Left ventricle myocardium inferior (tissue), 1 donor: ENCODE measurements around the gene PRPF4. TPM values are rescaled to one million over a fixed set of nuclear protein-coding genes. Genes with fewer than 3 reads are reported as not detected.

Experiments
- DNase-seq: peaks from one replicate; pipeline ENCODE4 v3.0.0-alpha.2; 2020
- H3K27ac ChIP-seq: fragments of 200-600 bp; replicated peaks from 2 replicates; pipeline ENCODE4 v1.8.0; 2021
- H3K27me3 ChIP-seq: fragments of 200-600 bp; 2 replicates; pipeline ENCODE4 v1.8.0; 2021; ENCODE audit warnings: low read depth
- H3K36me3 ChIP-seq: fragments of 200-600 bp; 2 replicates; pipeline ENCODE4 v1.8.0; 2021
- H3K4me1 ChIP-seq: fragments of 200-600 bp; 2 replicates; pipeline ENCODE4 v1.8.0; 2021
- H3K4me3 ChIP-seq: fragments of 200-600 bp; 2 replicates; pipeline ENCODE4 v1.8.0; 2021; ENCODE audit warnings: mild to moderate bottlenecking, moderate library complexity
- H3K9me3 ChIP-seq: fragments of 200-600 bp; replicated peaks from 2 replicates; pipeline ENCODE4 v1.8.0; 2021
- CTCF ChIP-seq: fragments of 200-600 bp; IDR thresholded peaks from 2 replicates; pipeline ENCODE4 v1.8.0; 2021; ENCODE audit warnings: antibody characterized with exemption, mild to moderate bottlenecking, borderline replicate concordance
- intact Hi-C: fragments of 100-400 bp; cut with micrococcal nuclease; formaldehyde crosslinking; loops from one replicate; pipeline ENCODE4 v1.11.0; 2022
- total RNA-seq: library from RNA; stranded (reverse); fragmentation: NEBNext Ultra II Directional; extraction: Animal tissue kit (Norgen Biotek cat#: 25700); gene quantifications from one replicate; pipeline ENCODE4 v1.2.1, GENCODE V29; 2021
- donor health status: DM: no; HTN: yes; CAD: no; lungs with severe emphysema.

Gene PRPF4
- total RNA-seq, 1 donor from 2014 or later, result 11.2 TPM

DNA sequence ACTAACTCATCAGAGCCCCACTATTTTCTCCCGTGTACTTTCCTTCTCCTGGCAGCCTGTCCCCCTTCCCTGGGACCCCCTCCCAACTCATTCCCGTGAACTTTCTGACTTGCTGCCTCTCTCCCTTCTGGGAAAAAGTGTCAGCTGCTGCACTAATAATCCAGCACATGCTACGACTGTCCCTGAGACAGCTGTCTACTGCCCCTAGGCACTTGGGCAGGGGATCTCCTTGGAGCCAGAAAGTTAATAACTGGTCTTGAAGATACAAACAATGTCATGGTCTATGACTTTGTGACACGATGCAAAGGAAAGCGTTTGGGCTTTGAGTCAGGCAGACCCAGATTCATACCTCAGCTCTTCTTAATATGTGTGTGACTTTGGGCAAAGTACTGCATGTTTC lies 37.8 kb downstream of the PRPF4 start:
- no peak for TF ChIP-seq CTCF
- H3K27me3 ChIP-seq, result no peaks in the 10 kb centered on the region
- H3K4me1 ChIP-seq, result peaks cover 25% of the 10 kb centered on the region
- DNase-seq, result no peak
- H3K36me3 ChIP-seq, result peaks cover 20% of the 10 kb centered on the region
- intact Hi-C loops, result no loop called here
- H3K27ac ChIP-seq, result no peak overlapping the region
- H3K4me3 ChIP-seq, result no peak overlapping the region
- no peaks in the 10 kb centered on the region for H3K9me3 ChIP-seq

DNA sequence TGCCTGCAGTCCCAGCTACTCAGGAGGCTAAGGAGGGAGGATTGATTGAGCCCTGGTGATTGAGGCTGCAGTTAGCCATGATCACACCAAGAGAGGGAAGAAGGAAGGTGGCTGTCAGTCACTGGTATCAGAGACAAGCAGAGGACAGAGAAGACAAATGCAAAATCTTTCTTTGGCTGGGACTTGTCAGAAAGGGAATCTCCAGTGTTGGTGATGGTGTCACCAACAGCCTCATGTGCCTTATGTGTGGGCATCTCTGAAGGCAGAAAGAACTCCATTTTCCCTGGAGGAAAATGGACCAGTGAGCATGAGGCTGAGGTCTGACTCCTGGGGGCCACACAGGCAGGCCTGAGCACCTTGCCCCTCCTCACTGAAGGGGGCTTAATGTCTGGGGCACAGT lies 39.8 kb downstream of the PRPF4 start:
- Histone ChIP-seq H3K4me1 (peaks cover 14% of the 10 kb centered on the region), H3K27me3 (no peaks in the 10 kb centered on the region), H3K27ac (no peak overlapping the region), H3K4me3 (no peak overlapping the region), H3K36me3 (peaks cover 40% of the 10 kb centered on the region), H3K9me3 (no peaks in the 10 kb centered on the region)
- DNase-seq, result no peak
- intact Hi-C loops, result no loop called here
- TF ChIP-seq CTCF, result no peak

DNA sequence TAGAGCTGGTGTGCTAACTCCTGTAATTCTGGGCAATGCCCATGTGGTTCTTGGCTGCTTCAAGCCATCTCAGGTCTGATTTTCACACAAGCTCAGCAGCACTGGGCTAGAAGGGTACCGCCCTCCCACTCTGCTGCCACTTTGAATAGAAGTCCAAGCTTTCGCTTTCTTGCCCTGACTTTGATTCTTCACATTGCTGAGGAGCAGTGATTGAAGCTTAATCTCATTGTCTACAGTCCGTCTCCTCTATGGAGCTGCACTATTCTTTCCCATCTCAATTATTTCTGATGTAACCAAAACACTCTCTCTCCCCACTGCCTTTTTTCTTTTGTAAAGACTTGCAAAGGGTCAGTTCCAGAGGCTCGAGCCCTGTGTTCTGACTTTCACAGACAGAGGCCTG lies 40.6 kb downstream of the PRPF4 start:
- no peak for DNase-seq

DNA sequence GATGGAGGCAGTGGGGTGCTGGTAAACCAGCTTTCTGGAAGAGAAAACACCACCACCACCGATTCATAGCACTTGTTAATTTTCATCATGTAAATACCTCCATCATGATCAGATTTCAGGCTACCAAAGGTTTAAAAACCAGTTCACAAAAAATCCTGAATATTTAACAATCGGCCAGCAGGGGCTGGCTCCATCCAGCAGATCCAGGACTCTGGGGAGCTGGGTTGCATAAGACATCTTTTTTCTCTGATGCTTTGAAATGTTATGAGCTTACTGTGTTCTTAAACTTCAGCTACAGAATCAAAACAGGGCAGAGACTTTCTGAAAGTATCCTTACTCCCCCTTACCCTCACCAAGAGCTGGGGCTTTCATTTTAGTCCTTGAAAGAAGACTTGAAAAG lies 42.3 kb downstream of the PRPF4 start:
- intact Hi-C loops, result no loop called here
- peaks cover 52% of the 10 kb centered on the region for H3K36me3 ChIP-seq
- TF ChIP-seq CTCF, result peak; percentile 30

More for the DNA sequence above, 40.6 kb downstream of the PRPF4 start:
- H3K27ac ChIP-seq, result no peak overlapping the region
- H3K36me3 ChIP-seq, result peaks cover 46% of the 10 kb centered on the region
- H3K4me1 ChIP-seq, result peaks cover 6% of the 10 kb centered on the region
- no peaks in the 10 kb centered on the region for H3K9me3 ChIP-seq
- H3K4me3 ChIP-seq, result no peak overlapping the region
- no peak for TF ChIP-seq CTCF
- no peaks in the 10 kb centered on the region for H3K27me3 ChIP-seq
- intact Hi-C loops, result no loop called here

DNA sequence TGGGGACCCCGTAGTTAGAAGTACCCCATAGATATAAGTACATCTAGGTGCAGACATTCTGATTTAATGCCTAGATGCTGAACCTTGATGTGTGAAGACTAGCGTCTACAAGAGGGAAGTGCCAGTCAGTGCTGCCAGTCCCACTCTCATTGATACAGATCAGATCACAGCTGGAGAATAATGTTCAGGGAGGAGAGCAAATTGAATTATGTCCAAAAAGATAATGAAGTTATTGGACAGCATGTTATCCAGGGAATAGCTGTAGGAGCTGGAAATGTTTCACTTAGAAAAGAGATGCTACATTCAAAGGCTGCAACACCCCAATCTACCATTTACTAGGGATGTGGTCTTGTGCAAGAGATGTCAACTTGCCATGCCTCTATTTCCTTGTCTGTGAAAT lies 43.6 kb downstream of the PRPF4 start:
- H3K4me3 ChIP-seq, result no peak overlapping the region
- no peaks in the 10 kb centered on the region for H3K27me3 ChIP-seq
- no peak overlapping the region for H3K27ac ChIP-seq
- DNase-seq, result no peak
- H3K4me1 ChIP-seq, result no peaks in the 10 kb centered on the region
- H3K36me3 ChIP-seq, result peaks cover 52% of the 10 kb centered on the region
- intact Hi-C loops, result no loop called here
- H3K9me3 ChIP-seq, result no peaks in the 10 kb centered on the region
- TF ChIP-seq CTCF, result no peak

More for the DNA sequence above, 42.3 kb downstream of the PRPF4 start:
- DNase-seq, result no peak
- Histone ChIP-seq H3K4me1 (no peaks in the 10 kb centered on the region), H3K27ac (no peak overlapping the region), H3K4me3 (no peak overlapping the region), H3K9me3 (no peaks in the 10 kb centered on the region), H3K27me3 (no peaks in the 10 kb centered on the region)

GRCh38 chr9:113320051-113320450 lies 44.6 kb downstream of the PRPF4 start:
- H3K27ac ChIP-seq, result no peak overlapping the region
- intact Hi-C loops, result no loop called here
- H3K4me3 ChIP-seq, result no peak overlapping the region
- no peak for DNase-seq
- H3K36me3 ChIP-seq, result peaks cover 52% of the 10 kb centered on the region
- no peaks in the 10 kb centered on the region for H3K9me3 ChIP-seq
- no peak for TF ChIP-seq CTCF
- H3K4me1 ChIP-seq, result no peaks in the 10 kb centered on the region
- no peaks in the 10 kb centered on the region for H3K27me3 ChIP-seq
